GM23338 (cell line): ENCODE data around the gene MALRD1. TPM values are rescaled to one million over a fixed set of nuclear protein-coding genes. Genes with fewer than 3 reads are reported as not detected.

ENCODE experiments used
- CREB1 ChIP-seq: fragments of 250-450 bp; sonication (Bioruptor Pico); IDR thresholded peaks from 2 replicates; pipeline ENCODE4 v1.5.0; 2020; ENCODE audit warnings: low read depth, mild to moderate bottlenecking, moderate library complexity
- CTCF ChIP-seq, 2 experiments: fragments of 200-600 bp in 1 of 2; sonication (generic) in 1 of 2; conservative IDR thresholded peaks; 2 replicates each; pipeline versions ENCODE4 v1.5.1 to v1.6.1; 2016 to 2017; ENCODE audit warnings: antibody characterized with exemption in 2 of 2, low read depth in 2 of 2, mild to moderate bottlenecking in 2 of 2, moderate library complexity in 1 of 2
- ETS1 ChIP-seq: IDR thresholded peaks from 2 replicates; pipeline ENCODE4 v1.6.1; 2016; ENCODE audit warnings: antibody characterized with exemption
- EZH2phosphoT487 ChIP-seq: fragments of 200-600 bp; sonication (generic); IDR thresholded peaks from one replicate; pipeline ENCODE4 v1.8.1; 2018; ENCODE audit warnings: antibody characterized with exemption; ENCODE audit not compliant: unreplicated experiment
- STAT1 ChIP-seq: IDR thresholded peaks from one replicate; pipeline ENCODE4 v1.6.1; 2016; ENCODE audit warnings: antibody characterized with exemption; ENCODE audit not compliant: unreplicated experiment
- ZNF114 ChIP-seq: fragments of 250-450 bp; sonication (Bioruptor Pico); IDR thresholded peaks from 2 replicates; pipeline ENCODE4 v1.5.0; 2020; ENCODE audit warnings: mild to moderate bottlenecking, moderate library complexity
- ZNF462 ChIP-seq: fragments of 250-450 bp; sonication (Bioruptor Pico); IDR thresholded peaks from 2 replicates; pipeline ENCODE4 v1.5.0; 2020; ENCODE audit warnings: mild to moderate bottlenecking, moderate library complexity
- polyA plus RNA-seq: library from polyadenylated mRNA; unstranded; fragments of >200 nt; fragmentation: Nextera tagmentation; extraction: Ambion mirVana; gene quantifications from 2 replicates; pipeline ENCODE4 v1.2.1, GENCODE V29; 2016
- total RNA-seq: library from RNA; depleted of rRNA; stranded (reverse); fragments of >200 nt; shearing (Covaris generic); gene quantifications from 2 replicates; pipeline ENCODE4 v1.2.3, GENCODE V29; 2014

The MALRD1 gene
- total and polyA plus RNA-seq, 2 experiments from 2014 or later = 0.42 to 1.9 TPM

- TF ChIP-seq ZNF462 (CRISPR knock-in tag) (no peak), EZH2phosphoT487 (no peak), ZNF114 (CRISPR knock-in tag) (no peak), STAT1 (no peak), CREB1 (CRISPR knock-in tag) (no peak), ETS1 (no peak), CTCF (conservative IDR thresholded peaks at IDR 0.05; ENCODE audit: low read depth in 2 of 2) (no peak)
Measured at GRCh38 chr10:19499291-19499770, 450.7 kb downstream of the MALRD1 start (continued).
